Skeletal muscle tissue (tissue), 4 donors: Measurements from ENCODE around the gene IRF7. TPM values are rescaled to one million over a fixed set of nuclear protein-coding genes. Genes with fewer than 3 reads are reported as not detected.
A peak's percentile ranks its signal among the peaks of the same experiment; 100 is the strongest.

ENCODE experiments used
- H3K27ac ChIP-seq: one replicate; pipeline ENCODE4 v1.7.0; 2013; ENCODE audit warnings: mild to moderate bottlenecking, low read depth, low read length, inconsistent platforms
- H3K27me3 ChIP-seq, 3 donors: one replicate each; pipeline ENCODE4 v1.7.0; 2013; ENCODE audit warnings: low read length in 3 of 3; ENCODE audit not compliant: control insufficient read depth in 3 of 3, insufficient read depth in 3 of 3
- H3K36me3 ChIP-seq, 3 donors: one replicate each; pipeline ENCODE4 v1.7.0; 2013; ENCODE audit warnings: low read length in 3 of 3; ENCODE audit not compliant: control insufficient read depth in 3 of 3, insufficient read depth in 3 of 3
- H3K4me1 ChIP-seq, 3 donors: one replicate each; pipeline ENCODE4 v1.7.0; 2013; ENCODE audit warnings: low read length in 3 of 3, mild to moderate bottlenecking in 3 of 3; ENCODE audit not compliant: control insufficient read depth in 3 of 3, insufficient read depth in 3 of 3
- H3K4me3 ChIP-seq, 3 donors: one replicate each; pipeline ENCODE4 v1.7.0; 2013; ENCODE audit warnings: low read length in 3 of 3
- H3K9ac ChIP-seq, 3 donors: one replicate each; pipeline ENCODE4 v1.7.0; 2013; ENCODE audit warnings: low read length in 3 of 3, mild to moderate bottlenecking in 3 of 3, moderate library complexity in 2 of 3, low read depth in 1 of 3
- H3K9me3 ChIP-seq, 3 donors: one replicate each; pipeline ENCODE4 v1.7.0; 2013; ENCODE audit warnings: low read length in 3 of 3; ENCODE audit not compliant: control insufficient read depth in 3 of 3
- total RNA-seq: library from RNA; depleted of rRNA; stranded (reverse); fragments of >200 nt; gene quantifications from one replicate; pipeline ENCODE4 v1.2.3, GENCODE V29; 2014
- donor health status: Osteomylitis.

Gene IRF7
- total RNA-seq, 1 donor from 2014 or later, result 6.8 TPM

GRCh38 chr11:621838-622237 lies 6.1 kb upstream of the IRF7 start:
- H3K9ac ChIP-seq, result no peak overlapping the region
- no peaks in the 10 kb centered on the region for H3K9me3 ChIP-seq
- H3K4me3 ChIP-seq, result no peak overlapping the region
- peaks cover 0 to 5% (median 0%) of the 10 kb centered on the region in 3 donors for H3K36me3 ChIP-seq
- no peak overlapping the region for H3K27ac ChIP-seq
- H3K27me3 ChIP-seq, result peaks cover 0 to 7% (median 4%) of the 10 kb centered on the region in 3 donors
- no peaks in the 10 kb centered on the region for H3K4me1 ChIP-seq

DNA sequence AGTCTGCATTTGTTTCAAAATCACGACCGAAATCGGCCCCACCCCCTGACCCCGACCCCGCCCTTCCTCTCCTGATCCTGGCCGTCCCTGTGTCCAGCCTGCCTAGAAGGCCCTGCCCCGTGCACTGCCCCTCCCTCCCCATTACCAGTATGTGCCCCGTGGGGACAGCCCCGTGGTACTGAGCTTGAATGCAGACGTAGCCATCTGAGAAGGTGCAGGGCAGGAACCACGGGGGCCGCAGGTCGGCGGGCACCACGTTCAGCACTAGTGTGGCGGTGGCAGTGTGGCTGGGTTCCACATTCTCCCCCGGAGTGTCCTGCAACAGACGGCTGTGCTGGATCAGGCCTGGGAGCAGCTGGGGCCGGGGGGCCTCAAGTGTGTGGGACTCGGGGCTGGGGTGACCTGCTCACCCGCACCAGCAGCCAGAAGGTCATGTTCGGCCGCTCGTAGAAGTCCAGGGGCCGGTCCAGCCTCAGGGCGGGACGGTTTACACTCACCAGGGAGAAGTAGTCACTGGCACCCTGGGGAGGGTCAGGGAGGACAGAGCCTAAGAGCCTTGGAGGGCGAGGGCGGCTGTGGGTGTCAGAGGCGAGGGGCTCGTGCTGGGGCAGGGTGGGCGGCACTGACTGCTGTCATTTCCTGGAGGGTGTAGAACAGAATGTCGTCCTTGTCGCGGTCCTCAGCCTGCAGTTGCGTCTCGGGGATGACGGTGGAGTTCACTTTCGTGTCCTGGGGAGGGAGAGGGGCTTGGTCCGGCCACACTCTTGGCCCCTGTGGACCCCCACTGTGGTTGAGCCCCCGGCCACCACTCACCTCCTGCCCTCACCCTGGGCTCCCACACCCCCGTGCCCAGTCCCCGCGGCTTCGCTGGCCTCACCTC lies 5.4 kb upstream of the IRF7 start:
- H3K27me3 ChIP-seq, result peaks cover 0 to 7% (median 4%) of the 10 kb centered on the region in 3 donors
- peaks cover 0 to 5% (median 0%) of the 10 kb centered on the region in 3 donors for H3K36me3 ChIP-seq
- H3K4me3 ChIP-seq, result no peak overlapping the region
- H3K9ac ChIP-seq, result no peak overlapping the region
- H3K27ac ChIP-seq, result no peak overlapping the region
- H3K4me1 ChIP-seq, result no peaks in the 10 kb centered on the region
- H3K9me3 ChIP-seq, result no peaks in the 10 kb centered on the region

GRCh38 chr11:620201-620600 lies 4.5 kb upstream of the IRF7 start:
- H3K36me3 ChIP-seq, result peaks cover 0 to 5% (median 0%) of the 10 kb centered on the region in 3 donors
- no peak overlapping the region for H3K4me3 ChIP-seq
- H3K9ac ChIP-seq, result no peak overlapping the region
- H3K27me3 ChIP-seq, result peaks cover 0 to 7% (median 4%) of the 10 kb centered on the region in 3 donors
- H3K9me3 ChIP-seq, result no peaks in the 10 kb centered on the region
- peaks cover 3 to 7% (median 3%) of the 10 kb centered on the region in 3 donors for H3K4me1 ChIP-seq
- no peak overlapping the region for H3K27ac ChIP-seq

GRCh38 chr11:619628-620050 lies 3.9 kb upstream of the IRF7 start:
- no peak overlapping the region for H3K4me3 ChIP-seq
- H3K36me3 ChIP-seq, result peaks cover 0 to 5% (median 0%) of the 10 kb centered on the region in 3 donors
- H3K9me3 ChIP-seq, result no peaks in the 10 kb centered on the region
- H3K4me1 ChIP-seq, result peaks cover 8 to 12% (median 9%) of the 10 kb centered on the region in 3 donors
- H3K27me3 ChIP-seq, result peaks cover 0 to 4% (median 1%) of the 10 kb centered on the region in 3 donors
- no peak overlapping the region for H3K9ac ChIP-seq
- no peak overlapping the region for H3K27ac ChIP-seq

- peaks cover 0 to 5% (median 0%) of the 10 kb centered on the region in 3 donors for H3K36me3 ChIP-seq
- H3K27me3 ChIP-seq, result no peaks in the 10 kb centered on the region
- H3K27ac ChIP-seq, result no peak overlapping the region
- no peak overlapping the region for H3K4me3 ChIP-seq
- H3K9me3 ChIP-seq, result no peaks in the 10 kb centered on the region
- peaks cover 14 to 18% (median 14%) of the 10 kb centered on the region in 3 donors for H3K4me1 ChIP-seq
- no peak overlapping the region for H3K9ac ChIP-seq
These were observed 3.3 kb upstream of the IRF7 start for GRCh38 chr11:618856-619627.

GRCh38 chr11:617912-618682 lies 2.3 kb upstream of the IRF7 start:
- H3K9ac ChIP-seq, result no peak overlapping the region
- H3K9me3 ChIP-seq, result no peaks in the 10 kb centered on the region
- peaks cover 3 to 7% (median 3%) of the 10 kb centered on the region in 3 donors for H3K36me3 ChIP-seq
- H3K27ac ChIP-seq, result no peak overlapping the region
- no peaks in the 10 kb centered on the region for H3K27me3 ChIP-seq
- H3K4me1 ChIP-seq, result peaks cover 21 to 26% (median 22%) of the 10 kb centered on the region in 3 donors
- H3K4me3 ChIP-seq, result no peak overlapping the region

DNA sequence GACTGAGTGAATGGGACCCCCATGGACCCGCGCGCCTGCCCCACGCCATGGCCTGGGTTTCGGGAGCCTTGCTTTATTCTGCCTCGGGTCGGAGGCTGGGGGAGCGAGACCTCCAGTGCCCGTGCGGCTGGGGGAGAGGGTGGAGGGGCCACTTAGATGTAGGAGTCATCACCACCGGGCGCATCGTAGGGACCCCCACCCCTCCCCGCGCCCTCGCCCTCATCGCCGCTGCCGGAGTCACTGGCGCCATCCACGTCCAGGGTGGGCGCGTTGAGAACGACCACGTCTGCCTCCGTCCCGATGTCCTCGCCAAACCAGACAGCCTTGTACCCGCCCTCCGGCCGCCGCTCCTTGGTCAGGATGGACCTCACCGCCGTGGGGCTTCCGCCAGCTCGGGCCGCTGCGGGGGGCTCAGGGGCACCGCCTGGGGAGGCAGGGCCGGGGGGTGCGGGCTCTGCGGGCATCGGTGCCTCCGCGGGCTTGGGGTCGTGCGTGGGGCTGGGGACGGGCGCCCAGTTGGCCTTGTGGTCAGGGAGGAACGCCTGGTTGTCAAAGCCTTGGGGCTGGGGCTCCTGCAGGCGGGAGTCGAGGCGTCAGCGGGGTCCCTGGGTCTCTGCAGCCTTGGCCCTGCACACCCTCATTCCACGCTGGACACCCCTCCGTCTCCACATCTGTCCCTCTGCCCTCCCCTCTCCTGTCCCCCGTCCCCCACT lies 1.6 kb upstream of the IRF7 start:
- Histone ChIP-seq H3K9me3 (no peaks in the 10 kb centered on the region), H3K27ac (no peak overlapping the region), H3K4me1 (peaks cover 29 to 34% (median 29%) of the 10 kb centered on the region in 3 donors), H3K9ac (no peak overlapping the region), H3K36me3 (peaks cover 7 to 11% (median 9%) of the 10 kb centered on the region in 3 donors), H3K4me3 (no peak overlapping the region), H3K27me3 (no peaks in the 10 kb centered on the region)

DNA sequence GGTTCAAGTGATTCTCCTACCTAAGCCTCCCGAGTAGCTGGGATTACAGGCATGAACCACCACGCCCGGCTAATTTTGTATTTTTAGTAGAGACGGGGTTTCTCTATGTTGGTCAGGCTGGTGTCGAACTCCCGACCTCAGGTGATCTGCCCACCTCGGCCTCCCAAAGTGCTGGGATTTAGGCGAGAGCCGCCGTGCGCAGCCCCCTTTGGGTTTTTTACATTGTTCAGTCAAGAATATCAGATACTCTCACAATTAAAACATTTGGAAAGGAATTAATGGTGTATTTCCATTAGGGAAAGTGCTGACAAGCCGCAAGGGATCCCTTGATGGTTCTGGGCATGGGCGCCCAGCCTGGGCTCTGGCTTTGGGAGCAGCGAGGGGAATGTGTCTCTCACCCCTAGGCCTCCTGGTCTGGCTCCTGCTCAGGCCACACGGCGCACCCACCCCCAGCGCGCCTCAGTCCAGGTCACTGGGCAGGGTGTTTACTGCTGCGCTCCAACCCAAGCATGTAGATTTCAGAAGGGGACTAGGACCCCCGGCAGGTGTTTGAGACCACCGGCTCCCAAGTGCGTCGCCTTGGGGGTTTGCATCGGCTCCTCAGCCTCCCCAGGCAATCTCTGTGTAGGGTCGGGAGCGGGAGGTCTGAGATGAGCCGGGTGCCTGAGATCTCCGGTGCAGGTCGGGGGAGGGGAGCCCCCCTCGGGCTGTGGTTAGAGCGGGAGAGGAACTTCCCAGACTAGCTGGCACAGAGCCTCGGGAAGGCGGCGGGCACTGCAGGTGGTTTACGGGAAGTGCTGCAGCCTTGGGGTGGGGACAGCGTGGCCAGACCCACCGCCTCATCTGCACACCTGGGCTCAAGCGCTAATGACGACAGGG lies 809 bp upstream of the IRF7 start:
- H3K4me1 ChIP-seq, result peaks cover 35 to 42% (median 35%) of the 10 kb centered on the region in 3 donors
- peak overlapping the region; percentile 61 to 94 (median 91) for H3K4me3 ChIP-seq
- no peaks in the 10 kb centered on the region for H3K9me3 ChIP-seq
- H3K9ac ChIP-seq, result no peak overlapping the region
- H3K27me3 ChIP-seq, result no peaks in the 10 kb centered on the region
- H3K36me3 ChIP-seq, result peaks cover 7 to 16% (median 14%) of the 10 kb centered on the region in 3 donors
- peak overlapping the region; percentile 51 for H3K27ac ChIP-seq
